ENCODE measurements around the gene PARD3. TPM values are rescaled to one million over a fixed set of nuclear protein-coding genes. Genes with fewer than 3 reads are reported as not detected.
A peak's percentile ranks its signal among the peaks of the same experiment; 100 is the strongest.

Gene PARD3
- total RNA-seq, 1 donor from 2014 or later = 98.2 TPM

GRCh38 chr10:34348021-34348420 lies 467.1 kb downstream of the PARD3 start:
- Histone ChIP-seq H3K27me3 (ENCODE audit: control insufficient read depth, insufficient read depth, low read length) (no peaks in the 10 kb centered on the region), H3K36me3 (ENCODE audit: control insufficient read depth, insufficient read depth, low read length) (peaks cover 2% of the 10 kb centered on the region), H3K4me3 (ENCODE audit: low read depth, low read length) (no peak overlapping the region)
- no peak for TF ChIP-seq CTCF (IDR thresholded peaks at IDR 0.05; ENCODE audit: insufficient read depth, low read length, severe bottlenecking)
- FAIRE-seq (no peak), DNase-seq (ENCODE audit: low read depth) (no peak)

GRCh38 chr10:34347131-34347530 lies 468.0 kb downstream of the PARD3 start:
- Histone ChIP-seq H3K27me3 (ENCODE audit: control insufficient read depth, insufficient read depth, low read length) (no peaks in the 10 kb centered on the region), H3K36me3 (ENCODE audit: control insufficient read depth, insufficient read depth, low read length) (peaks cover 2% of the 10 kb centered on the region), H3K4me3 (ENCODE audit: low read depth, low read length) (no peak overlapping the region)
- DNase-seq (ENCODE audit: low read depth) = no peak
- TF ChIP-seq CTCF (IDR thresholded peaks at IDR 0.05; ENCODE audit: insufficient read depth, low read length, severe bottlenecking) = no peak
- FAIRE-seq = no peak

- no peak overlapping the region for H3K4me3 ChIP-seq (ENCODE audit: low read depth, low read length)
- no peak for FAIRE-seq
- no peak for TF ChIP-seq CTCF (IDR thresholded peaks at IDR 0.05; ENCODE audit: insufficient read depth, low read length, severe bottlenecking)
- H3K27me3 ChIP-seq (ENCODE audit: control insufficient read depth, insufficient read depth, low read length) = no peaks in the 10 kb centered on the region
- peak; percentile 15 for DNase-seq (ENCODE audit: low read depth)
- H3K36me3 ChIP-seq (ENCODE audit: control insufficient read depth, insufficient read depth, low read length) = peaks cover 2% of the 10 kb centered on the region
Measured at GRCh38 chr10:34346516-34347100, 468.5 kb downstream of the PARD3 start.

GRCh38 chr10:34345383-34345782 lies 469.7 kb downstream of the PARD3 start:
- FAIRE-seq (no peak), DNase-seq (ENCODE audit: low read depth) (no peak)
- TF ChIP-seq CTCF (IDR thresholded peaks at IDR 0.05; ENCODE audit: insufficient read depth, low read length, severe bottlenecking) = no peak
- Histone ChIP-seq H3K27me3 (ENCODE audit: control insufficient read depth, insufficient read depth, low read length) (no peaks in the 10 kb centered on the region), H3K4me3 (ENCODE audit: low read depth, low read length) (no peak overlapping the region), H3K36me3 (ENCODE audit: control insufficient read depth, insufficient read depth, low read length) (peaks cover 2% of the 10 kb centered on the region)

GRCh38 chr10:34343764-34344163 lies 471.3 kb downstream of the PARD3 start:
- peak; percentile 50 for DNase-seq (ENCODE audit: low read depth)
- TF ChIP-seq CTCF (IDR thresholded peaks at IDR 0.05; ENCODE audit: insufficient read depth, low read length, severe bottlenecking) = no peak
- FAIRE-seq = no peak
- Histone ChIP-seq H3K4me3 (ENCODE audit: low read depth, low read length) (no peak overlapping the region), H3K27me3 (ENCODE audit: control insufficient read depth, insufficient read depth, low read length) (no peaks in the 10 kb centered on the region), H3K36me3 (ENCODE audit: control insufficient read depth, insufficient read depth, low read length) (peaks cover 2% of the 10 kb centered on the region)

- DNase-seq (ENCODE audit: low read depth) (no peak), FAIRE-seq (no peak)
- Histone ChIP-seq H3K4me3 (ENCODE audit: low read depth, low read length) (no peak overlapping the region), H3K27me3 (ENCODE audit: control insufficient read depth, insufficient read depth, low read length) (no peaks in the 10 kb centered on the region), H3K36me3 (ENCODE audit: control insufficient read depth, insufficient read depth, low read length) (no peaks in the 10 kb centered on the region)
- TF ChIP-seq CTCF (IDR thresholded peaks at IDR 0.05; ENCODE audit: insufficient read depth, low read length, severe bottlenecking) = no peak
Measured at GRCh38 chr10:34341473-34341872, 473.6 kb downstream of the PARD3 start.
